Measurements from ENCODE around the gene NDUFS3. TPM values are rescaled to one million over a fixed set of nuclear protein-coding genes. Genes with fewer than 3 reads are reported as not detected.

The NDUFS3 gene
- polyA plus RNA-seq, 1 donor (not counting 4 experiments of a cell fraction or from before 2014, with no cell fraction given): 119 TPM

GRCh38 chr11:47595967-47596366, 17.1 kb downstream of the NDUFS3 start:
- FAIRE-seq (no peak), DNase-seq (ENCODE audit: low read depth, low spot score) (no peak)
- Histone ChIP-seq H3K9me3 (ENCODE audit: control insufficient read depth, low read depth, low read length) (no peaks in the 10 kb centered on the region), H3K4me1 (ENCODE audit: control insufficient read depth, extremely low read depth, insufficient read depth, low read length) (peaks cover 3% of the 10 kb centered on the region), H3K4me3 (ENCODE audit: control insufficient read depth in 2 of 3, extremely low read depth in 1 of 3, insufficient read depth in 2 of 3, low read depth in 1 of 3, low read length in 3 of 3) (no peak overlapping the region), H3K4me2 (ENCODE audit: control insufficient read depth, extremely low read depth, insufficient read depth, low read depth, low read length) (no peak overlapping the region), H3K9ac (ENCODE audit: control insufficient read depth, extremely low read depth, insufficient read depth, low read length) (no peak overlapping the region), H3K79me2 (ENCODE audit: control insufficient read depth, insufficient read depth, low read length) (no peaks in the 10 kb centered on the region), H3K27me3 (ENCODE audit: control insufficient read depth, extremely low read depth, insufficient read depth, low read length) (peaks cover 46% of the 10 kb centered on the region), H2AFZ (ENCODE audit: control insufficient read depth, low read length) (no peak overlapping the region), H3K27ac (ENCODE audit: control insufficient read depth, insufficient read depth, low read length) (no peak overlapping the region), H4K20me1 (ENCODE audit: control insufficient read depth, extremely low read depth, insufficient read depth, low read length) (peaks cover 3% of the 10 kb centered on the region), H3K36me3 (ENCODE audit: control insufficient read depth in 2 of 2, extremely low read depth in 1 of 2, insufficient read depth in 2 of 2, low read length in 2 of 2) (no peaks in the 10 kb centered on the region), H3K9me1 (ENCODE audit: control insufficient read depth, extremely low read depth, insufficient read depth, low read length) (no peaks in the 10 kb centered on the region)
- TF ChIP-seq, protein P1, sequence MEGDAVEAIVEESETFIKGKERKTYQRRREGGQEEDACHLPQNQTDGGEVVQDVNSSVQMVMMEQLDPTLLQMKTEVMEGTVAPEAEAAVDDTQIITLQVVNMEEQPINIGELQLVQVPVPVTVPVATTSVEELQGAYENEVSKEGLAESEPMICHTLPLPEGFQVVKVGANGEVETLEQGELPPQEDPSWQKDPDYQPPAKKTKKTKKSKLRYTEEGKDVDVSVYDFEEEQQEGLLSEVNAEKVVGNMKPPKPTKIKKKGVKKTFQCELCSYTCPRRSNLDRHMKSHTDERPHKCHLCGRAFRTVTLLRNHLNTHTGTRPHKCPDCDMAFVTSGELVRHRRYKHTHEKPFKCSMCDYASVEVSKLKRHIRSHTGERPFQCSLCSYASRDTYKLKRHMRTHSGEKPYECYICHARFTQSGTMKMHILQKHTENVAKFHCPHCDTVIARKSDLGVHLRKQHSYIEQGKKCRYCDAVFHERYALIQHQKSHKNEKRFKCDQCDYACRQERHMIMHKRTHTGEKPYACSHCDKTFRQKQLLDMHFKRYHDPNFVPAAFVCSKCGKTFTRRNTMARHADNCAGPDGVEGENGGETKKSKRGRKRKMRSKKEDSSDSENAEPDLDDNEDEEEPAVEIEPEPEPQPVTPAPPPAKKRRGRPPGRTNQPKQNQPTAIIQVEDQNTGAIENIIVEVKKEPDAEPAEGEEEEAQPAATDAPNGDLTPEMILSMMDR (optimal IDR thresholded peaks at IDR 0.05 in 1 of 3, IDR thresholded peaks at IDR 0.05 in 1 of 3, conservative IDR thresholded peaks at IDR 0.05 in 1 of 3; ENCODE audit: extremely low read depth in 1 of 3, insufficient read depth in 2 of 3, low read length in 3 of 3): no peak
- TF ChIP-seq EZH2 (IDR thresholded peaks at IDR 0.05; ENCODE audit: low read length): no peak
- dilution Hi-C loops (cut with MboI; ENCODE audit: extremely low pct_ligation_motif_present, low sequenced_read_pairs): no loop called here

GRCh38 chr11:47599902-47600301, 21.0 kb downstream of the NDUFS3 start:
- no peak for FAIRE-seq

More at GRCh38 chr11:47599902-47600301, 21.0 kb downstream of the NDUFS3 start:
- peaks cover 13% of the 10 kb centered on the region for H3K27me3 ChIP-seq (ENCODE audit: control insufficient read depth, extremely low read depth, insufficient read depth, low read length)
- H3K4me2 ChIP-seq (ENCODE audit: control insufficient read depth, extremely low read depth, insufficient read depth, low read depth, low read length): no peak overlapping the region
- no peak overlapping the region for H3K9ac ChIP-seq (ENCODE audit: control insufficient read depth, extremely low read depth, insufficient read depth, low read length)
- no peak for DNase-seq (ENCODE audit: low read depth, low spot score)
- no peak overlapping the region for H3K27ac ChIP-seq (ENCODE audit: control insufficient read depth, insufficient read depth, low read length)
- no peaks in the 10 kb centered on the region for H3K9me1 ChIP-seq (ENCODE audit: control insufficient read depth, extremely low read depth, insufficient read depth, low read length)
- no peaks in the 10 kb centered on the region for H3K36me3 ChIP-seq (ENCODE audit: control insufficient read depth in 2 of 2, extremely low read depth in 1 of 2, insufficient read depth in 2 of 2, low read length in 2 of 2)
- H3K79me2 ChIP-seq (ENCODE audit: control insufficient read depth, insufficient read depth, low read length): no peaks in the 10 kb centered on the region
- TF ChIP-seq EZH2 (IDR thresholded peaks at IDR 0.05; ENCODE audit: low read length): no peak
- TF ChIP-seq, protein P1 (optimal IDR thresholded peaks at IDR 0.05 in 1 of 3, IDR thresholded peaks at IDR 0.05 in 1 of 3, conservative IDR thresholded peaks at IDR 0.05 in 1 of 3; ENCODE audit: extremely low read depth in 1 of 3, insufficient read depth in 2 of 3, low read length in 3 of 3): no peak
- no peak overlapping the region for H3K4me3 ChIP-seq (ENCODE audit: control insufficient read depth in 2 of 3, extremely low read depth in 1 of 3, insufficient read depth in 2 of 3, low read depth in 1 of 3, low read length in 3 of 3)
- no peaks in the 10 kb centered on the region for H4K20me1 ChIP-seq (ENCODE audit: control insufficient read depth, extremely low read depth, insufficient read depth, low read length)
- no peaks in the 10 kb centered on the region for H3K4me1 ChIP-seq (ENCODE audit: control insufficient read depth, extremely low read depth, insufficient read depth, low read length)
- H3K9me3 ChIP-seq (ENCODE audit: control insufficient read depth, low read depth, low read length): no peaks in the 10 kb centered on the region
- dilution Hi-C loops (cut with MboI; ENCODE audit: extremely low pct_ligation_motif_present, low sequenced_read_pairs): no loop called here
- H2AFZ ChIP-seq (ENCODE audit: control insufficient read depth, low read length): no peak overlapping the region
